D341Med (cell line): ENCODE data around the gene RELL2.

ENCODE experiments used
- DNase-seq: peaks from one replicate; pipeline ENCODE4 v3.0.0; 2012; ENCODE audit warnings: low spot score

Gene RELL2

GRCh38 chr5:141618804-141619554 is 17.8 kb upstream of the RELL2 start, which contains the start of gene DIAPH1:
Gene DIAPH1, minus strand, starts transcription at chr5:141619000. Its CDS starts 86 bp downstream, at chr5:141618914.
- peak; percentile 96 for DNase-seq

- no peak for DNase-seq
These were observed 13.6 kb upstream of the RELL2 start for GRCh38 chr5:141623186-141623585.

- no peak for DNase-seq
These were observed 13.2 kb upstream of the RELL2 start for GRCh38 chr5:141623611-141624010.

GRCh38 chr5:141628175-141628788 is 8.5 kb upstream of the RELL2 start:
- DNase-seq, result no peak

GRCh38 chr5:141630570-141631140 is 6.1 kb upstream of the RELL2 start:
- no peak for DNase-seq

GRCh38 chr5:141632650-141633049 is 4.1 kb upstream of the RELL2 start:
- no peak for DNase-seq

GRCh38 chr5:141633871-141634561 is 2.8 kb upstream of the RELL2 start:
- no peak for DNase-seq

GRCh38 chr5:141634720-141635119 is 2.1 kb upstream of the RELL2 start:
- no peak for DNase-seq

- no peak for DNase-seq
These were observed 1.2 kb upstream of the RELL2 start for GRCh38 chr5:141635646-141636045.

- DNase-seq, result no peak
These were observed 738 bp upstream of the RELL2 start for GRCh38 chr5:141636106-141636412.

GRCh38 chr5:141637123-141637766 is 448 bp downstream of the RELL2 start:
- DNase-seq, result peak; percentile 77

GRCh38 chr5:141637767-141638419 is 1.1 kb downstream of the RELL2 start:
- DNase-seq, result peak; percentile 63

- DNase-seq, result no peak
These were observed 2.0 kb downstream of the RELL2 start for GRCh38 chr5:141638771-141639170.

- DNase-seq, result no peak
These were observed 2.7 kb downstream of the RELL2 start for GRCh38 chr5:141639357-141640050.

- no peak for DNase-seq
These were observed 3.2 kb downstream of the RELL2 start for GRCh38 chr5:141640051-141640415.

- no peak for DNase-seq
These were observed 3.9 kb downstream of the RELL2 start for GRCh38 chr5:141640698-141641097.

GRCh38 chr5:141641634-141642267 is 5.0 kb downstream of the RELL2 start:
- DNase-seq, result no peak

- no peak for DNase-seq
These were observed 9.2 kb downstream of the RELL2 start for GRCh38 chr5:141646026-141646425.

GRCh38 chr5:141647242-141647641 is 10.4 kb downstream of the RELL2 start:
- no peak for DNase-seq

- no peak for DNase-seq
These were observed 11.1 kb downstream of the RELL2 start for GRCh38 chr5:141647851-141648250.
